ENCODE measurements around the gene KLF4. TPM values are rescaled to one million over a fixed set of nuclear protein-coding genes. Genes with fewer than 3 reads are reported as not detected.

Gene KLF4
- total and polyA plus RNA-seq, 2 of the 4 experiments (the other 2 are of a cell fraction): 1.3 to 3.8 TPM

- Histone ChIP-seq H2AK9ac (replicated peaks; ENCODE audit: low read depth, low read length, poor library complexity) (no peak overlapping the region), H3K27me3 (ENCODE audit: control insufficient read depth, insufficient read depth, low read length) (peaks cover 2% of the 10 kb centered on the region; the same call in 1 of the 2 replicates), H4K5ac (ENCODE audit: low read depth, low read length) (no peak overlapping the region), H3K4me1 (ENCODE audit: control insufficient read depth, insufficient read depth, low read length) (no peaks in the 10 kb centered on the region), H3K9me3 (ENCODE audit: control insufficient read depth, insufficient read depth, low read length) (no peaks in the 10 kb centered on the region), H2AK5ac (ENCODE audit: low read depth, low read length) (no peak overlapping the region), H2BK15ac (ENCODE audit: low read depth, low read length) (no peak overlapping the region), H4K8ac (ENCODE audit: low read depth in 2 of 2, low read length in 2 of 2) (no peak overlapping the region), H3K4me2 (ENCODE audit: low read depth, low read length) (no peak overlapping the region), H3K79me1 (ENCODE audit: low read depth in 1 of 2, low read length in 2 of 2) (no peaks in the 10 kb centered on the region), H2AFZ (replicated peaks; ENCODE audit: low read length, poor library complexity) (no peak overlapping the region), H3K14ac (replicated peaks; ENCODE audit: low read depth, low read length) (no peak overlapping the region), H2BK120ac (ENCODE audit: low read depth, low read length) (no peak overlapping the region), H3K4me3 (ENCODE audit: insufficient read depth, low read depth, low read length) (no peak overlapping the region), H2BK5ac (ENCODE audit: low read depth, low read length, poor library complexity, severe bottlenecking) (no peak overlapping the region), H3K23ac (ENCODE audit: low read depth, low read length) (no peak overlapping the region), H3K27ac (ENCODE audit: insufficient read depth, low read length) (no peak overlapping the region), H2BK20ac (ENCODE audit: low read depth, low read length) (no peak overlapping the region), H3K9ac (ENCODE audit: low read depth, low read length) (no peak overlapping the region), H3K4ac (ENCODE audit: low read depth, low read length) (no peak overlapping the region), H3K18ac (ENCODE audit: low read depth, low read length) (no peak overlapping the region), H4K20me1 (ENCODE audit: insufficient read depth, low read length) (no peaks in the 10 kb centered on the region), H3K56ac (ENCODE audit: extremely low read depth, insufficient read depth, low read length) (no peak overlapping the region), H3K36me3 (ENCODE audit: control insufficient read depth, insufficient read depth, low read length) (no peaks in the 10 kb centered on the region), H3K9me1 (ENCODE audit: insufficient read depth, low read length) (no peaks in the 10 kb centered on the region), H4K91ac (ENCODE audit: insufficient read depth, low read depth, low read length) (no peak overlapping the region)
- TF ChIP-seq SMC3 (IDR thresholded peaks at IDR 0.05; ENCODE audit: low read depth, low read length) (no peak), RAD21 (IDR thresholded peaks at IDR 0.05; ENCODE audit: low read length) (no peak), NFE2L2 (IDR thresholded peaks at IDR 0.05; ENCODE audit: low read depth, low read length) (no peak), USF2 (IDR thresholded peaks at IDR 0.05; ENCODE audit: low read depth, low read length) (no peak), BHLHE40 (IDR thresholded peaks at IDR 0.05; ENCODE audit: low read depth, low read length) (no peak), CHD1 (IDR thresholded peaks at IDR 0.05; ENCODE audit: low read depth, low read length) (no peak), POLR2A (IDR thresholded peaks at IDR 0.05; ENCODE audit: low read depth, low read length) (no peak), CEBPB (IDR thresholded peaks at IDR 0.05; ENCODE audit: low read depth, low read length) (no peak), ELK1 (IDR thresholded peaks at IDR 0.05; ENCODE audit: borderline replicate concordance, low read depth, low read length) (no peak)
- WGBS, 2 experiments (ENCODE audit: extremely low coverage in 2 of 2, insufficient read length in 1 of 2): no CpG with 5 or more reads among the region's 9 CpGs
- CTCF ChIA-PET: no interaction called here
- dilution Hi-C loops (cut with HindIII; ENCODE audit: low sequenced_read_pairs, unreplicated experiment): no loop called here
- BruUV-seq (replicated peaks): no TSS peak
- DNase-seq: no peak
- intact Hi-C loops (cut with micrococcal nuclease): no loop called here
- in situ Hi-C loops (cut with MboI; ENCODE audit: low sequenced_read_pairs): no loop called here
- POLR2A ChIA-PET (ENCODE audit: unreplicated experiment): no interaction called here
- ATAC-seq (ENCODE audit: low read depth): no peak
Measured at GRCh38 chr9:107472581-107473340, 16.8 kb downstream of the KLF4 start.
